Measurements from ENCODE around the gene AGRP.

The AGRP gene

GRCh38 chr16:67445913-67446907, 37.1 kb downstream of the AGRP start:
- DNase-seq (ENCODE audit: low read depth, low spot score), result no peak

- no peak for DNase-seq (ENCODE audit: low read depth, low spot score)
These were observed 37.9 kb downstream of the AGRP start for GRCh38 chr16:67445441-67445912.

- DNase-seq (ENCODE audit: low read depth, low spot score), result no peak
These were observed 38.3 kb downstream of the AGRP start for GRCh38 chr16:67445126-67445426.

GRCh38 chr16:67444259-67445125, 38.9 kb downstream of the AGRP start:
- DNase-seq (ENCODE audit: low read depth, low spot score), result no peak

- DNase-seq (ENCODE audit: low read depth, low spot score), result no peak
These were observed 40.1 kb downstream of the AGRP start for GRCh38 chr16:67443265-67443664.

- no peak for DNase-seq (ENCODE audit: low read depth, low spot score)
These were observed 40.6 kb downstream of the AGRP start for GRCh38 chr16:67442581-67443255.

- DNase-seq (ENCODE audit: low read depth, low spot score), result no peak
These were observed 41.4 kb downstream of the AGRP start for GRCh38 chr16:67441907-67442306.

GRCh38 chr16:67441271-67441753, 42.0 kb downstream of the AGRP start:
- DNase-seq (ENCODE audit: low read depth, low spot score), result no peak

- no peak for DNase-seq (ENCODE audit: low read depth, low spot score)
These were observed 44.4 kb downstream of the AGRP start for GRCh38 chr16:67438824-67439393.

- DNase-seq (ENCODE audit: low read depth, low spot score), result no peak
These were observed 45.1 kb downstream of the AGRP start for GRCh38 chr16:67438098-67438791.

GRCh38 chr16:67437513-67437912, 45.8 kb downstream of the AGRP start:
- DNase-seq (ENCODE audit: low read depth, low spot score), result no peak

- DNase-seq (ENCODE audit: low read depth, low spot score), result no peak
These were observed 46.6 kb downstream of the AGRP start for GRCh38 chr16:67436640-67437193.

GRCh38 chr16:67435758-67436164, 47.6 kb downstream of the AGRP start:
- no peak for DNase-seq (ENCODE audit: low read depth, low spot score)

- DNase-seq (ENCODE audit: low read depth, low spot score), result no peak
These were observed 50.1 kb downstream of the AGRP start for GRCh38 chr16:67433131-67433719.
